Occipital lobe (tissue), 2 donors: ENCODE data around the gene PCNT. TPM values are rescaled to one million over a fixed set of nuclear protein-coding genes. Genes with fewer than 3 reads are reported as not detected.
A peak's percentile ranks its signal among the peaks of the same experiment; 100 is the strongest.
"Not testable (repeated sequence)": the region's sequence is repeated elsewhere in the genome, so short reads cannot be mapped to it uniquely, and the experiment has no call there.

Experiments used
- DNase-seq: peaks from one replicate; lab custom pipeline; 2025; lab: John Stamatoyannopoulos, UW
- total RNA-seq: library from RNA; depleted of rRNA; stranded (reverse); fragments of >200 nt; gene quantifications from one replicate; pipeline ENCODE4 v1.2.3, GENCODE V29; 2014

Gene PCNT
- total RNA-seq, 1 donor from 2014 or later: 18.4 TPM

GRCh38 chr21:46357684-46358425 lies 33.9 kb downstream of the PCNT start:
- no peak for DNase-seq

GRCh38 chr21:46361176-46361575 lies 37.2 kb downstream of the PCNT start:
- no peak for DNase-seq

GRCh38 chr21:46361935-46362334 lies 38.0 kb downstream of the PCNT start:
- peak; percentile 13 for DNase-seq

GRCh38 chr21:46362946-46363345 lies 39.0 kb downstream of the PCNT start:
- DNase-seq: no peak

GRCh38 chr21:46363698-46364097 lies 39.7 kb downstream of the PCNT start:
- no peak for DNase-seq

GRCh38 chr21:46366091-46366490 lies 42.1 kb downstream of the PCNT start:
- DNase-seq: no peak

GRCh38 chr21:46366561-46366960 lies 42.6 kb downstream of the PCNT start:
- DNase-seq: no peak

- DNase-seq: no peak
Observed at GRCh38 chr21:46366966-46367365, 43.0 kb downstream of the PCNT start.

GRCh38 chr21:46368533-46369285 lies 44.8 kb downstream of the PCNT start:
- DNase-seq: no peak

- DNase-seq: no peak
Observed at GRCh38 chr21:46369520-46370235, 45.7 kb downstream of the PCNT start.

GRCh38 chr21:46371204-46372013 lies 47.5 kb downstream of the PCNT start:
- DNase-seq: no peak

- DNase-seq: no peak
Observed at GRCh38 chr21:46372014-46372485, 48.1 kb downstream of the PCNT start.

- not testable (repeated sequence) for DNase-seq
Observed at GRCh38 chr21:46372947-46373346, 49.0 kb downstream of the PCNT start.

- DNase-seq: no peak
Observed at GRCh38 chr21:46374761-46375389, 50.9 kb downstream of the PCNT start.

- DNase-seq: no peak
Observed at GRCh38 chr21:46375560-46376230, 51.7 kb downstream of the PCNT start.

- no peak for DNase-seq
Observed at GRCh38 chr21:46376231-46376628, 52.3 kb downstream of the PCNT start.

- DNase-seq: no peak
Observed at GRCh38 chr21:46376856-46377453, 53.0 kb downstream of the PCNT start.

GRCh38 chr21:46377789-46378188 lies 53.8 kb downstream of the PCNT start:
- no peak for DNase-seq

- DNase-seq: no peak
Observed at GRCh38 chr21:46379105-46379504, 55.1 kb downstream of the PCNT start.

GRCh38 chr21:46379691-46380090 lies 55.7 kb downstream of the PCNT start:
- DNase-seq: no peak
